Measurements from ENCODE around the gene ADARB1. TPM values are rescaled to one million over a fixed set of nuclear protein-coding genes. Genes with fewer than 3 reads are reported as not detected.

ADARB1 gene
- total RNA-seq, 1 donor from 2014 or later, result 18.8 TPM

DNA sequence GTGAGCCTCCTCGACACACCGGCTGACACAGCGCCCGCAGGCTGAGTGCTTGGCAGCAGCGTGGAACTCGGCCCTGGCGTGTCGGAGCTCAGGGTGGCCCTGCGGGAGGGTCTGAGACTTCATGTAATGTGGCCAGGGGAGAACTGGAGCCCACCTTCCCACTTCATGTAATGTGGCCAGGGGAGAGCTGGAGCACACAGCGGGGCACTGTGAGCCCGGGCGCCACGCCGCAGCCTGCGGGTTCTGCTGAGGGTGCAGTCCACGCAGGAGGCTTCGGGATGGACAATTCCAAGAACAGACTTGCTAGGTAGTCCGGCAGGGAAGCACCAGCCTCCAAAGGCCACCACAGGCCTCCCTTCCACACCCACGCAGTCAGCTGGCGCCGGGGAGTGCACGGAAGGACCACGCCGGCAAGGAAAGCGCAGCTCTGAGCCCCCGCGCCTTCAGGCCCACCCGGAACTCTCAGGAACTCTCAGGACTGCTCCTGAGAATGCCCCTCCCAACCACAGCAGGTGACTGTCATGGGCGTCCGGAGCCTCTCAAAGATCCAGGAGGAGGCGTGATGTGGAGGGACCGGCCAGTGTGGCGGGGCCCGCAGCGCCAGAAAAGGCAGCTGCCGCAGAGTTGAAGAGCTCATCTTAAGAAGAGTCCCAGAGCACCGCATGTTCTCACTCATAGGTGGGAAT is 19.3 kb upstream of the ADARB1 start:
- no peak for DNase-seq (ENCODE audit: low read depth, low spot score)

DNA sequence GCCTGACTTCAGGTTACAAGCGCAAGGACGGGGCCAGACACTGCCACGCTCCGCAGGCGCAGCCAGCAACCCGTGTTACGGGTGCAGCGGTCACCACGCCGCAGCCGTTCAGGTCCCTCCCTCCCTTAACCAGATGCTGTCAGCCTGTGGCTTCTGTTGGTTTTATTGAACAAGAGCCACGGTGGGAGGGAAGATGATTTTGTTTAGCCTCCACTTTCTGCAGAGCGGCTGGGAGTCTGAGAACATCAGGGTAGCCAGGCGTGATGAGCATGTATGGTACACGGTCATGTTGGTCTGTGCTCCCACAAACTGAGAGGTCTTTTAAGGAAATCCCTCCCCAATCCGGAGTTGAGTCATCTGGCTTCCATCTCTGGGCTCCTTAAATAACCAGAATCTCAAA is 18.5 kb upstream of the ADARB1 start:
- DNase-seq (ENCODE audit: low read depth, low spot score), result no peak

- peak; percentile 54 for DNase-seq (ENCODE audit: low read depth, low spot score)
Measured at GRCh38 chr21:45056296-45056904, 18.0 kb upstream of the ADARB1 start.

- no peak for DNase-seq (ENCODE audit: low read depth, low spot score)
Measured at GRCh38 chr21:45056917-45057560, 17.3 kb upstream of the ADARB1 start.

- no peak for DNase-seq (ENCODE audit: low read depth, low spot score)
Measured at GRCh38 chr21:45057886-45058285, 16.5 kb upstream of the ADARB1 start.

- DNase-seq (ENCODE audit: low read depth, low spot score), result no peak
Measured at GRCh38 chr21:45059121-45059520, 15.3 kb upstream of the ADARB1 start.

GRCh38 chr21:45060089-45060488 is 14.3 kb upstream of the ADARB1 start:
- DNase-seq (ENCODE audit: low read depth, low spot score), result no peak

GRCh38 chr21:45060675-45061311 is 13.6 kb upstream of the ADARB1 start:
- DNase-seq (ENCODE audit: low read depth, low spot score), result no peak

DNA sequence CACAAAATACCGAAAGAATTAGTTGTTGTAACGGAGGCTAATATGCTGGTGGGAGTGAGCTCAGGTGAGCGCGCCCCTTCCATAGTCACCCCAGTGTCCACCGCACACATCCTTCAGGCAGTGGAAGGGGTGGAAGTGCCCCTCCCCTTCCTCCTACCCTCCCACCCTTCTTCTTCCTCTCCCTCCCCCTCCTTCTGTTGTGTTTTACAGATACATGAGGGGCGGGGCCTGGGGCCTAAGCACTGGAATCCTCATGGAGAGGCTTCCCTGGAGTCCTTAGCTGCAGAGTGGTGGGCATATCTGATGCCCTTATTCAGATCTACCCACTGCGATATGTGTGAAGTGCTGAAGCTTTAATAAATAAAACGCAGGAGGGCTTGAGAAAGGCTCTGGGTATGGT is 10.3 kb upstream of the ADARB1 start:
- no peak for DNase-seq (ENCODE audit: low read depth, low spot score)

GRCh38 chr21:45064618-45065399 is 9.6 kb upstream of the ADARB1 start:
- no peak for DNase-seq (ENCODE audit: low read depth, low spot score)

GRCh38 chr21:45067462-45068285 is 6.7 kb upstream of the ADARB1 start:
- DNase-seq (ENCODE audit: low read depth, low spot score), result no peak

DNA sequence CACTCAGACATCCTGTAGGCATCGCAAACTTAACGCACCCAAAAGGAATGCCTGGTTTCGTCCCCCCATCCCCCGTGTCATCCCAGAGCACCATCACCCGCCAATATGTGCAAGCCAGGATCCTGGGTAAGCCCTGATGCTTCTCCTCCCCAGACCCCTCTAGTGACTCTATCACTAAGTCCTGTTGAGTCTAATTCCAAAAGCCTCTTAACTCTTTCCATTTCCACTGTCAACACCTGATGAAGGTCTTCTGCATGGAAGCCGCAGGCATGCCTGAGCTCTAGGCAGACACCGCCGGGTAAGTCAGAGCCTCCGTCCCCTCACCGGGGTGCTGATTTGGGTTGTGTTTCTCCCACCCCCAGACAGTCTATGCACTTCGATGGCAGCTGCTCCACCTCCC is 5.3 kb upstream of the ADARB1 start:
- no peak for DNase-seq (ENCODE audit: low read depth, low spot score)

GRCh38 chr21:45069711-45070110 is 4.7 kb upstream of the ADARB1 start:
- DNase-seq (ENCODE audit: low read depth, low spot score), result no peak

DNA sequence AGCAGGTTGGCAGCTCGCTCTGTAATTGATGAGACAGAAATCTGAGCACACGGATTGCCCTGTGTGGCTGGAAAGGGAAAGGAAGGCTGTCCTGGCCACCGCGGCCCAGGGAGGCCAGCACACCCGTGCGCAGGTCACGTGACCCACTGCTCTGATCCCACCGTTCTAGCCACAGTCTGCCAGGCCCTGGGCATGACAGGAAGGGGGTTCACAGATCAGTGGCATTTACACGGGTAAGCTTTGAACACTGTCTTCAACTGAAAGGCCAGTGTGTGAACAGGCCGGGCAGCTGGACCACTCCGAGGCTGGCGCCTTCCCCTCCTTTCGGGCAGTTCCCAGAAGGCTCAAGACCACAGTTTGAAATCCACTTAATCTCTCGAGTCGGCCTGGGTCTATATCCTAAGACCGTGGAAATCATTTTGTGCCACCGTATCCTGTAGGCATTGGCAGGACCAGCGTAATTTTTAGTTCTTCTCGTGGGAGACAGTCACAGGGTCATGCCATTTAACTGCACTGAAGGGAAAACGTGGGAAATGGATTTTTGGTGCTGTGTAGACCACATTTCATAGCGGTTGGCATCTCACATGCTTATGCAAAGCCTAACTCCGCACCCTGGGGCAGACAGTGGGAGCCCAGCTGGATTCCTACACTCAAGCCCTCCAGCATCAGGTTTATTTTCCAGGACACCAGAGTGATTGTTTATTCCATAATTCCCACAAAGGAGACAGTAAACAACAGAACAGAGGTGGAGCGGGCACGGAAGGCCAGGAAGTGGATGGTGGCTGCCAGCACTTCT is 3.1 kb upstream of the ADARB1 start:
- no peak for DNase-seq (ENCODE audit: low read depth, low spot score)

DNA sequence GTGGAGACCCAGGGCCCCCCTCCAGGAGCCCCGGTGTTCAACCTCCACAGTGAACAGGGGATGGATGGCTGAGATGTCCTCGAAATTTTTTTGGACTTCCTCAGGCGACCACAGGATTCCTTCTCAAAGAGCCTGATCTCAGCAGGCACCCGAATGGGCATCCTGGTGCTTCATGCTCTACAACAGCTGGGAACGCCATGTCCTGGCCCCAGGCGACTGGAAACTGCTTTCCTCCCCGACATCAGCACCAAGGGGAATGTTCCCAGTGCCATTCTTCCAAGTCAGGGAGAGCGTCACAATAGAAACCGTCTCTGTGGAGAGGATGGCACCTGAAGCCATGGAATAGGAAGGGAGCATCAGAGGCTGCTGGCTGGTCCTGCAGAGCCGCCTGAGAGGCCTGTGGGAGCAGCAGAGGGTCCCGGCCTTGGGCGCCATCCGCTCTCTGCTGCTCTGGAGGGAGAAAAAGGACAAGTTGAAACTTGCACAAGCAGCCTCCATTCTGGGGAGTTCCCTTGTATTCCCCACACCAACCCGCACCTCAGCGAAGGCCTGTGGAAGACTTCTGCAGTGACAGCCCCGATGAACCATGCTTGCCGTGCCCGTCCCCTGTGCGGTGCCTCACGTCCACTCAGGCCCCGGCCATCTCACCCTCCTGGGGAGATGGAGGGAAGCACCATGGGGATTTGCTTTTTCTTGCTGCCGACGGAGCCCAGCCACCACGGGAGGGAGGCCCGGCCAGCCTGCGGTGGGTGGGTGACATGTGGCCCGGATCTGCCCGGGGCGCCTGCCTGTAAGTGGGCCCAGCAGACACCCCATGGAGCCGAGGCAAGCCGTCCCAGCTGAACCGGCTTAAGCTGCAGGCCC is 2.3 kb upstream of the ADARB1 start:
- DNase-seq (ENCODE audit: low read depth, low spot score), result no peak

GRCh38 chr21:45072738-45073300 is 1.6 kb upstream of the ADARB1 start:
- no peak for DNase-seq (ENCODE audit: low read depth, low spot score)

GRCh38 chr21:45073301-45074047 is 906 bp upstream of the ADARB1 start:
- DNase-seq (ENCODE audit: low read depth, low spot score), result no peak

Data from pulmonary artery endothelial cell (primary cell).